Epithelial cell of proximal tubule (primary cell): ENCODE measurements around the gene RASA3. TPM values are rescaled to one million over a fixed set of nuclear protein-coding genes. Genes with fewer than 3 reads are reported as not detected.
A peak's percentile ranks its signal among the peaks of the same experiment; 100 is the strongest.
"Not testable (repeated sequence)": the region's sequence is repeated elsewhere in the genome, so short reads cannot be mapped to it uniquely, and the experiment has no call there.

Source experiments
- DNase-seq: peaks from one replicate; pipeline ENCODE4 v3.0.0-alpha.2; 2011; ENCODE audit warnings: low read depth
- H3K4me3 ChIP-seq: 2 replicates; pipeline ENCODE4 v1.5.1; 2011; ENCODE audit warnings: low read depth, mild to moderate bottlenecking, low read length
- CTCF ChIP-seq: conservative IDR thresholded peaks from 2 replicates; pipeline ENCODE4 v1.5.1; 2012; ENCODE audit warnings: low read depth, mild to moderate bottlenecking, low read length
- total RNA-seq: library from RNA; depleted of rRNA; stranded (reverse); fragments of >200 nt; gene quantifications from 2 replicates; pipeline ENCODE4 v1.2.3, GENCODE V29; 2015

RASA3 gene
- total RNA-seq, result 25.7 and 26.8 TPM in 2 replicates

- H3K4me3 ChIP-seq, result peak within 1 kb of the TSS; percentile 89
- DNase-seq, result no peak
- no peak for TF ChIP-seq CTCF
These were observed at the start of gene RASA3 for GRCh38 chr13:114132419-114133121. Gene RASA3, minus strand, starts transcription at chr13:114132623. Its CDS starts 134 bp downstream, at chr13:114132489.

- no peak for TF ChIP-seq CTCF
- H3K4me3 ChIP-seq, result no peak within 1 kb of the TSS
- no peak for DNase-seq
These were observed 46.8 kb upstream of the RASA3 start, which contains the start of gene CFAP97D2 for GRCh38 chr13:114179087-114179658. Gene CFAP97D2, plus strand, starts transcription at chr13:114179257. Its CDS starts 74 bp downstream, at chr13:114179331.

GRCh38 chr13:114177245-114178010, 45.0 kb upstream of the RASA3 start:
- no peak for TF ChIP-seq CTCF
- DNase-seq, result no peak
- H3K4me3 ChIP-seq, result no peak overlapping the region

- not testable (repeated sequence) for H3K4me3 ChIP-seq, DNase-seq
These were observed 44.0 kb upstream of the RASA3 start for GRCh38 chr13:114176359-114176902.

GRCh38 chr13:114174529-114174961, 42.1 kb upstream of the RASA3 start:
- no peak for DNase-seq
- H3K4me3 ChIP-seq, result no peak overlapping the region
- no peak for TF ChIP-seq CTCF

- no peak for TF ChIP-seq CTCF
- DNase-seq, result no peak
- no peak overlapping the region for H3K4me3 ChIP-seq
These were observed 41.3 kb upstream of the RASA3 start for GRCh38 chr13:114173745-114174144.

- no peak for DNase-seq
- no peak overlapping the region for H3K4me3 ChIP-seq
- no peak for TF ChIP-seq CTCF
These were observed 40.8 kb upstream of the RASA3 start for GRCh38 chr13:114173272-114173671.
